Activated T-helper 1 cell treated with Interleukin-2 at 50 U/mL for 16 hours (primary cell): ENCODE data around the gene PDZD11.
"Not testable (repeated sequence)": the region's sequence is repeated elsewhere in the genome, so short reads cannot be mapped to it uniquely, and the experiment has no call there.

Experiments used
- DNase-seq: peaks from one replicate; pipeline ENCODE4 v3.0.0-alpha.2; 2020; ENCODE audit warnings: low read depth

Gene PDZD11

GRCh38 chrX:70257423-70258288 is 32.1 kb downstream of the PDZD11 start:
- DNase-seq: no peak

GRCh38 chrX:70255452-70255851 is 34.3 kb downstream of the PDZD11 start:
- no peak for DNase-seq

- no peak for DNase-seq
These were observed 34.8 kb downstream of the PDZD11 start for GRCh38 chrX:70254909-70255308.

GRCh38 chrX:70254063-70254400 is 35.7 kb downstream of the PDZD11 start:
- no peak for DNase-seq

GRCh38 chrX:70253377-70254062 is 36.2 kb downstream of the PDZD11 start:
- no peak for DNase-seq

- DNase-seq: no peak
These were observed 37.2 kb downstream of the PDZD11 start for GRCh38 chrX:70252491-70252890.

- no peak for DNase-seq
These were observed 42.5 kb downstream of the PDZD11 start for GRCh38 chrX:70247252-70247651.

- DNase-seq: no peak
These were observed 44.8 kb downstream of the PDZD11 start for GRCh38 chrX:70244881-70245280.

- not testable (repeated sequence) for DNase-seq
These were observed 46.1 kb downstream of the PDZD11 start for GRCh38 chrX:70243601-70244000.

- no peak for DNase-seq
These were observed 48.2 kb downstream of the PDZD11 start for GRCh38 chrX:70241501-70241900.

- no peak for DNase-seq
These were observed 49.0 kb downstream of the PDZD11 start for GRCh38 chrX:70240751-70241150.
